Chondrocyte (in vitro differentiated cells): ENCODE results near the gene HOXC5. TPM values are rescaled to one million over a fixed set of nuclear protein-coding genes. Genes with fewer than 3 reads are reported as not detected.

Source experiments
- DNase-seq: peaks from one replicate; pipeline ENCODE4 v3.0.0; 2021; ENCODE audit warnings: mixed read lengths, low spot score
- H3K27ac Mint-ChIP-seq: one replicate; pipeline ENCODE4 v1.8.0; 2021; ENCODE audit warnings: mild to moderate bottlenecking, moderate library complexity, mixed read lengths; ENCODE audit not compliant: unreplicated experiment
- H3K27me3 Mint-ChIP-seq: 2 replicates; pipeline ENCODE4 v1.8.0; 2021; ENCODE audit warnings: low read depth, mixed read lengths
- H3K36me3 Mint-ChIP-seq: 2 replicates; pipeline ENCODE4 v1.8.0; 2021; ENCODE audit warnings: low read depth, mixed read lengths
- H3K4me1 Mint-ChIP-seq: 2 replicates; pipeline ENCODE4 v1.8.0; 2021; ENCODE audit warnings: low read depth, mild to moderate bottlenecking, mixed read lengths
- H3K4me3 Mint-ChIP-seq: one replicate; pipeline ENCODE4 v1.8.0; 2021; ENCODE audit warnings: mild to moderate bottlenecking, moderate library complexity, mixed read lengths; ENCODE audit not compliant: unreplicated experiment
- H3K9me3 Mint-ChIP-seq: 2 replicates; pipeline ENCODE4 v1.8.0; 2021; ENCODE audit warnings: low read depth, mixed read lengths
- CTCF ChIP-seq: fragments of 200-600 bp; sonication (generic); IDR thresholded peaks from 2 replicates; pipeline ENCODE4 v1.5.0; 2021; ENCODE audit warnings: antibody characterized with exemption, mild to moderate bottlenecking, moderate library complexity
- total RNA-seq: library from RNA; stranded (reverse); gene quantifications from 3 replicates; pipeline ENCODE4 v1.2.1, GENCODE V29; 2021

Gene HOXC5
- total RNA-seq, 1 donor from 2014 or later, result not detected

DNA sequence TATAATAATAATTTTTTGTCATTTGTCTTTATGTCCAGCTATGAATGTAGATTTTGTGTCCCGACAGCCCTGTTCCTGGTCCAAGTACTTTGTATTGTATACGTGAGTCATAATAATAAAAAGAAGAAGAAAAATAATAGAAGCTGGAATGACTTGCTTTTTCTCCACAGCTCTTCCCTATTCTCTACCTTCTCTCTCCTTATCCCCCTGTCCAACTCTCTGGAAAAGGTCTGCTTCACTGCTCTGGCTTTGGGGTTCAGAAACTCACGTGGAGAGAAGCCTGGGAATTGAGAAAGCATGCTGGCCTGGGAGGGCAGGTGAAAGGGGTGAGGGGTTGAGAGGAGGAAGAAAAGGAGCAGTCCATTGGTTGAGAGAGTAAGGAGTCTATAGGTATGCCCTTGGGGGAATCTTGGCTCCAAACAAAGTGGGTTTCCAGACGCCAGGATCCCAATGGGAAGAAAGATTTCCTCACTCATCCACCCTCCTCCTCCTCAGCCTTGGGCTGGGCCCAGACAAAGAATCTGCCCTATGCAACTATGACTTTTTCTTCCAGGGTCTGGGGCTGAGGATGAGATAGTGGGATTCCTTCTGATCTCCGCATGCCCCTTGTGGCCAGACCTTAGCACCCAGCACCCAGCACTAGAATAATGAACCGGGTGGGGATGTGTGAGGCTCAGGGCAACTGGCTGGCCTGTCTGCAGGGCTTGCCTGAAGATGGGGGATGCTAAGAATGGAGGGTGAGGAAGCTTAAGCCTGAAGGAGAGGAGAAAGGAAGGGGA, 20.0 kb upstream of the HOXC5 start:
- no peak for TF ChIP-seq CTCF
- H3K4me3 Mint-ChIP-seq, result no peak overlapping the region
- H3K27me3 Mint-ChIP-seq, result peaks cover 77% of the 10 kb centered on the region
- H3K27ac Mint-ChIP-seq, result no peak overlapping the region
- no peaks in the 10 kb centered on the region for H3K9me3 Mint-ChIP-seq
- H3K36me3 Mint-ChIP-seq, result no peaks in the 10 kb centered on the region
- no peak for DNase-seq
- H3K4me1 Mint-ChIP-seq, result peaks cover 15% of the 10 kb centered on the region

DNA sequence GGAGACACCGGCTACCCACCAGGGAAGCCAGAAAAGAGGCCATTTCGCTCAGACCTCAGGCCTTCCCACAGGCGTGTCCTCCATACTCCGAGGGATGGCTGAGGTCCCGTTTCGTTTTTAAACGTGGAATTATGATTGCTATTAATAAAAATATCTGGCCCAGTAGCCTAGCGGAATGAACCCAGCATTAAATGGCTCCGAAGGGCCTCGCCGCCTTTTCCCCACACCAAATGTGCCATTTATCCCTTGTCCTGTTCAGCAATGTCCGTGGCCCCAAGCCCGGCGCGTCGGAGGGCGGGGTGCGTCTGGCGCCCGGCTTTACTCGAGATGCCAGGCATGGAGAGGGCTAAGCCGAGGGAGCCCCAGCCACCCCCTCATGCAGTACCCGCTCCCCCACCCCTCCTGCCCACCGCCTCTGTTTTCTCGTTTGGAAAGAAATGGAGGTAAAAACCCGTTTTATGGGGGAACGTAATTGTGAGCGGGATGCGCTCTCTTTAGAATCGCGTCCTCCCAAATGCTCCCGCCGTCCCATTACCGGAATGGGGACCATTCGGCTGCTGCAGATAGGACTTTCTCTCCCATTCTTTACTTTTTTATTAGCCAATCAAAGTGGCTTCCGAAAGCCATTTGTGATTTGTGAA, 18.4 kb upstream of the HOXC5 start:
- no peak for TF ChIP-seq CTCF
- H3K4me3 Mint-ChIP-seq, result no peak overlapping the region
- peaks cover 17% of the 10 kb centered on the region for H3K4me1 Mint-ChIP-seq
- H3K27me3 Mint-ChIP-seq, result peaks cover 72% of the 10 kb centered on the region
- H3K27ac Mint-ChIP-seq, result no peak overlapping the region
- H3K36me3 Mint-ChIP-seq, result no peaks in the 10 kb centered on the region
- DNase-seq, result no peak
- H3K9me3 Mint-ChIP-seq, result no peaks in the 10 kb centered on the region

GRCh38 chr12:54015018-54015931, 17.6 kb upstream of the HOXC5 start:
- H3K36me3 Mint-ChIP-seq, result no peaks in the 10 kb centered on the region
- DNase-seq, result no peak
- no peak overlapping the region for H3K4me3 Mint-ChIP-seq
- peaks cover 73% of the 10 kb centered on the region for H3K27me3 Mint-ChIP-seq
- H3K27ac Mint-ChIP-seq, result no peak overlapping the region
- no peaks in the 10 kb centered on the region for H3K9me3 Mint-ChIP-seq
- TF ChIP-seq CTCF, result no peak
- H3K4me1 Mint-ChIP-seq, result peaks cover 17% of the 10 kb centered on the region

- no peaks in the 10 kb centered on the region for H3K9me3 Mint-ChIP-seq
- DNase-seq, result no peak
- H3K27me3 Mint-ChIP-seq, result peaks cover 75% of the 10 kb centered on the region
- no peaks in the 10 kb centered on the region for H3K36me3 Mint-ChIP-seq
- TF ChIP-seq CTCF, result no peak
- no peak overlapping the region for H3K4me3 Mint-ChIP-seq
- H3K4me1 Mint-ChIP-seq, result peaks cover 17% of the 10 kb centered on the region
- no peak overlapping the region for H3K27ac Mint-ChIP-seq
Measured at GRCh38 chr12:54016051-54016450, 16.8 kb upstream of the HOXC5 start.

- peaks cover 17% of the 10 kb centered on the region for H3K4me1 Mint-ChIP-seq
- no peak for DNase-seq
Measured at GRCh38 chr12:54016478-54016964, 16.3 kb upstream of the HOXC5 start.

More at GRCh38 chr12:54016478-54016964, 16.3 kb upstream of the HOXC5 start:
- H3K4me3 Mint-ChIP-seq, result no peak overlapping the region
- H3K27ac Mint-ChIP-seq, result no peak overlapping the region
- no peak for TF ChIP-seq CTCF
- peaks cover 75% of the 10 kb centered on the region for H3K27me3 Mint-ChIP-seq
- no peaks in the 10 kb centered on the region for H3K9me3 Mint-ChIP-seq
- H3K36me3 Mint-ChIP-seq, result no peaks in the 10 kb centered on the region
